HG02571 (cell line): ENCODE results near the gene SDHA.
"Not testable (repeated sequence)": the region's sequence is repeated elsewhere in the genome, so short reads cannot be mapped to it uniquely, and the experiment has no call there.

Experiments used
- ATAC-seq: cut with Tn5 transposase; IDR thresholded peaks from one replicate; pipeline ENCODE4 v1.9.1; 2021; ENCODE audit warnings: mild to moderate bottlenecking, moderate library complexity; ENCODE audit not compliant: unreplicated experiment

The SDHA gene

DNA sequence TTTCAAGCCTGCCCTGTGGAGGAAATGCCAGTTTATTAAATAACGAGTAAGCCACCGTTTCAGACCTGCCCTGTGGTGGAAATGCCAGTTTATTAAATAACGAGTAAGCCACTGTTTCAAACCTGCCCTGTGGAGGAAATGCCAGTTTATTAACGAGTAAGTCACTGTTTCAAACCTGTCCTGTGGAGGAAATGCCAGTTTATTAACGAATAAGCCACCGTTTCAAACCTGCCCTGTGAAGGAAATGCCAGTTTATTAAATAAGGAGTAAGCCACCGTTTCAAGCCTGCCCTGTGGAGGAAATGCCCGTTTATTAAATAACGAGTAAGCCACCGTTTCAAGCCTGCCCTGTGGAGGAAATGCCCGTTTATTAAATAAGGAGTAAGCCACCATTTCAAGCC, 33.9 kb downstream of the SDHA start:
- ATAC-seq = not testable (repeated sequence)

DNA sequence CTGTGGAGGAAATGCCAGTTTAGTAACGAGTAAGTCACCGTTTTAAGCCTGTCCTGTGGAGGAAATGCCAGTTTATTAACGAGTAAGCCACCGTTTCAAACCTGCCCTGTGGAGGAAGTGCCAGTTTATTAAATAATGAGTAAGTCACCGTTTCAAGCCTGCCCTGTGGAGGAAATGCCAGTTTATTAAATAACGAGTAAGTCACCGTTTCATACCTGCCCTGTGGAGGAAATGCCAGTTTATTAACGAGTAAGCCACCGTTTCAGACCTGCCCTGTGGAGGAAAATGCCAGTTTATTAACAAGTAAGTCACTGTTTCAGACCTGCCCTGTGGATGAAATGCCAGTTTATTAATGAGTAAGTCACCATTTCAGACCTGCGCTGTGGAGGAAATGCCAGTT, 34.4 kb downstream of the SDHA start:
- no peak for ATAC-seq

DNA sequence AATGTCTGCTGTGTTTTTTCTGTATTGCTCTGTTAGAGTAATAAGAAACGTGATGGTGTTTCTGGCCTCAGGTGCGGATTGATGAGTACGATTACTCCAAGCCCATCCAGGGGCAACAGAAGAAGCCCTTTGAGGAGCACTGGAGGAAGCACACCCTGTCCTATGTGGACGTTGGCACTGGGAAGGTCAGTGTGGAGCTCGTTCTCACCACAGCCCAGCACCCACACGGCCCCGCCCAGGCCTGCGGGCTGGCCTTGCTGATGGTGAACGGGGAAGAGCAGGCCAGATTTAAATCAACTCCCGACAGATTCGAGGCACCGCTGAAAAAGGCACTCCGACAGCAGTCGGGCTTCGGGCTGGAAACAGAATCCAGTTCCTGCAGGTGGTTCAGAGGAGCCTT, 36.2 kb downstream of the SDHA start:
- ATAC-seq = not testable (repeated sequence)

- not testable (repeated sequence) for ATAC-seq
These were observed 37.0 kb downstream of the SDHA start for GRCh38 chr5:255116-255515.

DNA sequence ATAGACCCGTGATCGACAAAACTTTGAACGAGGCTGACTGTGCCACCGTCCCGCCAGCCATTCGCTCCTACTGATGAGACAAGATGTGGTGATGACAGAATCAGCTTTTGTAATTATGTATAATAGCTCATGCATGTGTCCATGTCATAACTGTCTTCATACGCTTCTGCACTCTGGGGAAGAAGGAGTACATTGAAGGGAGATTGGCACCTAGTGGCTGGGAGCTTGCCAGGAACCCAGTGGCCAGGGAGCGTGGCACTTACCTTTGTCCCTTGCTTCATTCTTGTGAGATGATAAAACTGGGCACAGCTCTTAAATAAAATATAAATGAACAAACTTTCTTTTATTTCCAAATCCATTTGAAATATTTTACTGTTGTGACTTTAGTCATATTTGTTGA, 38.2 kb downstream of the SDHA start:
- ATAC-seq = not testable (repeated sequence)

- ATAC-seq = no peak
These were observed 39.0 kb downstream of the SDHA start for GRCh38 chr5:257148-257547.

DNA sequence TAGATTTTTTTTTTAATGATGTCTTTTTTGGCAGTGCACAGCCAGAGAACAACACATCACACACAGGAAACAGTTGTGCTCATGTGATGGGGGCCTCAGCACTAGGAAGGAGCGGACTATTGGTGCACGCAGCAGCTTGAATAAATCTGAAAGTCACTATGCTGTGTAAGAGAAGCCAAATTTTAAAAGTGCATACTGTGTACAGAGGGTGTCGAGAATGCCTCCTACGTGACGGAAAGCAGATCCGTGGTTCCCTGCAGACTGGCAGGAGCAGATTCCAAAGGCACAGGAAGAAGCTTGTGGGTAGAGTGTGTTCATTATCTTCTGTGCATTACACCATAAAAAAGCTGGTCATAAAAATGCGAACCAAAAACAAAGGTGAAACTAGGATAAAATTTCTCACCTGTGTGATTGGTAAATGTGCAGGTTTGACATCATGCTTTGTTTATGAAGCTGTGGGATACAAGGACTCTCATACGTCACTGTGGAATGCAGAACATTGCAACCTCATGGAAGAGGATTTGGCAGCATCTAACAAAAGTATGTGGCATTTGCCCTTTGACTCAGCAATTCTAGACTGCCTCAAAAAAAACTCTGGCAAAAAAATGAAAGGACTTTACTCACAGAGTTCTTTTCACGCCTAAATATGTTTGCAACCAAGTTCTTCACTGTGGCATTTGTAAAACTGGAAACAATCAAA, 45.3 kb downstream of the SDHA start:
- not testable (repeated sequence) for ATAC-seq

GRCh38 chr5:264338-264737, 46.2 kb downstream of the SDHA start:
- no peak for ATAC-seq

GRCh38 chr5:266311-267026, 48.3 kb downstream of the SDHA start:
- not testable (repeated sequence) for ATAC-seq

DNA sequence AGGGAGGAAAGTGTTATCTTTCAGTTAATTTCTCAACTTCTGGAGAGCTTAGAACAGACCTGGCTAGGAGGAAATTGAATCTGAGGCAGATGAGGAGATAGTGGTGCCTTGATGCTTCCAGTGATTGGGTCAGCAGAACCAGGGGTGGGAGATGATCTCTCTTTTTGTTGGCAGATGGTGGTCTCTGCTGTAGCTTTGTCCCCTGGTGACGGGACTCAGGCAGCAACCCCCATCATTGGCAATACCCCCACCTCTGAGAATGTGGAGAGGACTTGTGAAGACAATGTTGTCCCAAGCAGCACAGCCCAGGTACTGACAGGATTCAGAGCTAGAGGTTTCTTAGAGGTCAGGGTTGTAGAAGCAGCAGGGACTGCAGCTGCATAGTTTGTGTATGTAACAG, 49.6 kb downstream of the SDHA start:
- ATAC-seq = no peak

GRCh38 chr5:270340-270739, 52.2 kb downstream of the SDHA start:
- ATAC-seq = no peak

GRCh38 chr5:271828-272167, 53.7 kb downstream of the SDHA start:
- not testable (repeated sequence) for ATAC-seq

DNA sequence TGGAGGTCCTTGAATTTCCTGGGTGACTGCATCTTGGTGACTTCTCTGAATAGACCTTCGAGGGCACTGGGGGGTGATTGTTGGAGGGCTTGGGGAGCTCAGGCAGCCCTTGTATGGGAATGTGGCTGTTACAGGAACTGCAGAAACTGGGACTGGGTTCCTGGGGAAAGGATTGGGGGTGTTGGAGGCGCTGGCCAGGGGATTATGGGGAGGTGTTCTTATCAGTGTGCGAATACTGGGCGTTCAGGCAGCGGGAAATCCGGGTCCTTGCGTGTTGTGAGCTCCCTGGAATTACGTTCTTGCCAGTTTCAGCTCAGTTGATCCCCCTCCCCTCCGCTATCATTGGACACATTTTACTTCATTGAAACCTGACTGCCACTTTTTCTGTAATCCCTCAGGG, 55.0 kb downstream of the SDHA start:
- ATAC-seq = not testable (repeated sequence)

DNA sequence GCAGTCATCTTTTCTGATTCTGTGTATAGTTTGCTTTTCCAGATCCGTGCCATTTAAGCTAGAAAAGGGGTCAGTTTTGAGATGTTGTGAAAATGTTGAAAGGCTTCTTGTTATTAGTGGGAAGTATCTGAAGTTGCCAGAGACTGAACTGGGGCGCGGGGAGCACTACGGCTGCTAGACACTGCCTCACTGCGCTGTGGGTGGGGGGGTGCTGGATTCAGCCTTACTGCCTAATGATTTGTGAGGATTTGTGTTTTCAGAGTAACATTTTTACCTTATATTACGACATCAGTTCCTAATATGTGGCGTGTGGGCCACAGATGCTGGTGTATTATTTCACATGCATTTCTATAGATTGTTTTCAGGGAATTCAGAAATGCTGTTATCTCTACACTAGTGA, 55.4 kb downstream of the SDHA start:
- ATAC-seq = not testable (repeated sequence)

GRCh38 chr5:274346-274745, 56.2 kb downstream of the SDHA start:
- ATAC-seq = not testable (repeated sequence)

DNA sequence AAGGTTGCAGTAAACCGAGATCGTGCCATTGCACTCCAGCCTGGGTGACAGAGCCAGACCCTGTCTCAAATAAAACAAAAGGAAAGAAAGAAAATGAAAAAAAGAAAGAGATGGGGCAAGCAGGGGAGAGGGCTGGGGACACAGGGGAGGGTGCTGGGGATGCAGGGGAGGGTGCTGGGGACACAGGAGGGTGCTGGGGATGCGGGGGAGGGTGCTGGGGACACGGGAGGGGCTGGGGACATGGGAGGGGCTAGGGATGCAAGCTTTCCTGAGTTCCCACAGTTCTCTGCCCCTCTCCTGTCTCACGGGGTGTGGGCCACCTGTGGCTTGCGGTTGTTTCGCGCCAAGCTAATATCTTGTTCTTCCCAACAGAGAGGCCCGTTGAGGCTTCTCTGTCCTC, 60.5 kb downstream of the SDHA start:
- no peak for ATAC-seq

DNA sequence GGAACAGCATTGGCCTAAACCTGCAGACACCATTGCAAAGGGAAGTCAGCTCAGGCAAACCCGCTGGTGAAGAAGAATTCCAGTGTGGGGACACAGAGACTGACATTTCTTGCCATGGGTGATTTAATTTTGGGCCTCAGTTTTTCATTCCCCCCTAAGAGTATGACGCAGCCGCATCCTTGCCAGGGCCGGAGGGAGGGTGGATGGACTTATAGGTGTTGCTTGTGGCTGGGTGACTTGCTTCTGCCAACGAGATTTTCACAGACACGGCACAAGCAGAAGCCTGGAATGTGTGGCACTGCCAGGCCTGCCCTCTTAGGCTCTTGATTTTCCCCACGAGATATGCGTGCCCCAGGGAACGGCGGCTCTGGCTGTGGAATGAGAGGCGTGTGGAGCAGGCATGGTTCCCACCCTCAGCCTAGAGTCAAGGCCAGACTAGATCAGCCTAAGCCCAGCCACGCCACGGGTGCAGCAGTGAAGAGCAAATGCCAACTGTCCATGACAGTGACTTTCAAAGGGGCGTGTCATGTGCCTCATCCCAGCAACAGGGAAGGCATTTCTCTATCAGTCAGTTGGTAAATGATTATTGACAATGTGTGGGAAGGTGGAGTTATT, 61.0 kb downstream of the SDHA start:
- ATAC-seq = not testable (repeated sequence)

DNA sequence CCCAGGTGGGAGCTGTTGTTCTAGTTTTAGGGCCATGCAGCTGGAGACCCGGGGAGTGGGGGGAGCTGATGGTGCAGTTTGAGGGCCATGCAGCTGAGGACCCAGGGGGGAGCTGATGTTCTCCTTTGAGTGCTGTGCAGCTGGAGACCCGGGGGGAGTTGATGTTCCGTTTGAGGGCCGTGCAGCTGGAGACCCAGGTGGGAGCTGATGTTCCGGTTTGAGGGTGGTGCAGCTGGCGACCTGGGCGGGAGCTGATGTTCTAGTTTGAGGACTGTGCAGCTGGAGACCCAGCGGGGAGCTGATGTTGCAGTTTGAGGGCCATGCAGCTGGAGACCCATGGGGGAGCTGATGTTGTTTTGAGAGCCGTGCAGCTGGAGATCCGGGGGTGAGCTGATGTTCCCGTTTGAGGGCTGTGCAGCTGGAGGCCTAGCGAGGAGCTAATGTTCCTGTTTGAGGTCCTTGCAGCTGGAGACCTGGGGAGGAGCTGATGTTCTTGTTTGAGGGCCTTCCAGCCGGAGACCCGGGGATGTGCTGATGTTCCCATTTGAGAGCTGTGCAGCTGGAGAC, 68.0 kb downstream of the SDHA start:
- no peak for ATAC-seq

- ATAC-seq = not testable (repeated sequence)
These were observed 72.1 kb downstream of the SDHA start for GRCh38 chr5:290200-290599.

GRCh38 chr5:291345-291744, 73.2 kb downstream of the SDHA start:
- not testable (repeated sequence) for ATAC-seq

DNA sequence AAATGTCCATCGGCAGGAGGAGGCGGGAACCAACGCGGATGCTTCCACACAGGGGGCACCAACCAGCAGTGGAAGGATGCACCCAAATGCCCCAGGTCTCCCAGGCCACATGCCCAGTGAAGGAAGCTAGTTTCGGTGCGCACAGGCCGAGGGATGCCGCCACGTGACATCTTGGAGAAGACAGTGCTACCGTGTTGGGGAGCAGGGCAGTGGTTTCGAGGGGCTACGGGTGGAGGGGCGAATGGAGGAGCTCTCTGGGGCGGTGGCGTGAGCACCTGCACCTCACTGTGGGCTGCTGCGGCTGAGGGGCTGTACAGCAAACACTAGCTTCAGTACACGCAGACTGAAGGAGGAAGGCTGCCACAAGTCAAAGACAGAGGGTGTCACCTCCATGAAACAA, 76.7 kb downstream of the SDHA start:
- not testable (repeated sequence) for ATAC-seq

- ATAC-seq = not testable (repeated sequence)
These were observed 78.1 kb downstream of the SDHA start for GRCh38 chr5:296207-296606.
